Measurements from ENCODE around the gene TMEM106A.
A peak's percentile ranks its signal among the peaks of the same experiment; 100 is the strongest.
"Not testable (repeated sequence)": the region's sequence is repeated elsewhere in the genome, so short reads cannot be mapped to it uniquely, and the experiment has no call there.

Gene TMEM106A, protein sequence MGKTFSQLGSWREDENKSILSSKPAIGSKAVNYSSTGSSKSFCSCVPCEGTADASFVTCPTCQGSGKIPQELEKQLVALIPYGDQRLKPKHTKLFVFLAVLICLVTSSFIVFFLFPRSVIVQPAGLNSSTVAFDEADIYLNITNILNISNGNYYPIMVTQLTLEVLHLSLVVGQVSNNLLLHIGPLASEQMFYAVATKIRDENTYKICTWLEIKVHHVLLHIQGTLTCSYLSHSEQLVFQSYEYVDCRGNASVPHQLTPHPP

DNA sequence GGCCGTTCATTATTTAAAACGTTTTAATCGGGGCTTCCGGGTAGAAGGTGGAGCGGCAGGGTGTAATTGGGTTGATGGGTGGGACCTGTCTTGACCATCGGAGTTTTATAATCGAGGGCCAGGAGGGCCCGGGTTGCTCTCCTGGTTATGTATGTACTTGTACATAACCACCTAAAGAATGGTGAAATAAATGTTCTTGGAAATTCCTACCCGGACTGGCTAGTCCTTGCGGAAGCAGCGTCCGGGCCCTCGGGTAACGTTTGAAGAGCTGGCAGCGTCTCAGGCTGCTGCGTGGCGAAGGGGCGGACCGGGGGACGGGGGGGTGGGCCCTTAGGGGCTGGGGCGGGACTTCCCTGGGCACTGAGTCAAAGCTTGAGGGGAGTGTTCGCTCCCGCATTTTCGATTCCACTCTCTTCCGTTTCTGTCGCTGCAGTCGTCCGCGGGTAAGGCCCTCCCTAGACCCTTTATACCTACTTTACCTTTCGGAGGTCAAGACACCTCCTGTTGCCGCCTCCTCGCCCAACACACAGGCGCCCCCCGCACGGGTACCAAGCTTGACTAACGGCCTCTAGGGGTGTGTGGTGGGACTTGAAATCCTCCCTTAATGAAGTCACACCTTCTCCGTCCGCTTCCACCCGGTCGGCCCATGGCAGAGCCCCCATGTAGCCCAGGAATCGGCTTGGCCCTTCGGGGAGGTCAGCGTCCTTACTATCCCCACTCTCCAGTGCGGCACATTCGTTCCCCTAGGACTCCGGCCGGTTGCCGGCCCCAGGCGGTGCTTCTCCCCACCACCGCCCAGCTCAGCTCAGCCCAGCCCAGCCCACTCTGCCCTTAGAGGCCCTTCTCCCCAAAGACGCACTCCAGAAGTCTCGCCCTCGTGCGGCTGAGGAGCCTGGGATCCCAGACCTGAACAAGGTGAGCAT, at the start of gene TMEM106A:
TSS of gene TMEM106A (plus strand) at position 396 of the 923 bp plus-strand sequence. CDS start 1,167 bp downstream, outside the sequence.
- DNase-seq, result peak; percentile 67

DNA sequence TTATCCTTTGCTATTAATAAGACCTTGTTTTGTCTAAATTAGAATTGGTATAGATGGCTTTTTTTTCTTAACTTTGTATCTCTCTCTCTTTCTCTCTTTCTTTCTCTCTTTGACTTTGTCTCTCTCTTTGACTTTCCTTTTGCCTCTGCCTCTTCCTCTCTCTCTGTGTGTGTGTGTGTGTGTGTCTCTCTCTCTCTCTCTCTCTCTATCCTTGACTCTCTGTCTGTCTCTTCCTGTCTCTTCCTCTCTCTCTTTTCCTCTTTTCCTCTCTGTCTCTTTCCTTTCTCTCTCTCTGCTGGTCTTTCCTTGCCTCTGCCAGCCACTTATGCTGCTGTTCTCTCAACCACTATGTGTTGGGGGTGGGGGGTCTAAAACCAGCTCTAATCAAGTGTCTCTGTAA, 45.7 kb upstream of the TMEM106A start:
- DNase-seq, result not testable (repeated sequence)

DNA sequence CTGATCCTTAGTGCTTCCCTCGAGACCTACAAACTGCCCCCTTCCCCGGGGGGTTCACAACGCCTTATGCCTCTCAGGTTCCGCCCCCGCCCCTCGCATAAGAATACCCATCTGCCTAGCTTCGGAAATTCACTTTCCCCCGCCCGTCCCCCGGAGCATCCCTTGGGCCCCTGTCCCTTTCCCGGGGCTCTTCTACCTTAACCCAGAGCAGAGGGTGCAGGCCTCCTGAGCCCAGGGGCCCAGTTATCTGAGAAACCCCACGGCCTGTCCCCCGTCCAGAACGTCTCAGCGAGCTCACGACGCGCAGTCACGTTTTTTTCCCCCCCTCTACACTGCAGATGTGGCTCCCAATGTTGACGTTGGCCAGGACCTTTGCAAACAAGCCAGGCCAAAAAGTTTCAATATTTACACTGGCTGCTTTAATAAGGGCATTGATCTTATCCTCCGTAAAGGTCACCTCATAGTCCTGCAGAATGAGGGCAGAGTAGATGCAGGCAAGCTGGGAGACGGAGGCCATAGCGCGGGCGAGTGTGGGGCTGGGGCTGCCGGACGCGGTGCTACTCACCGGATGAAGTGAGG, 42.0 kb upstream of the TMEM106A start:
- no peak for DNase-seq

DNA sequence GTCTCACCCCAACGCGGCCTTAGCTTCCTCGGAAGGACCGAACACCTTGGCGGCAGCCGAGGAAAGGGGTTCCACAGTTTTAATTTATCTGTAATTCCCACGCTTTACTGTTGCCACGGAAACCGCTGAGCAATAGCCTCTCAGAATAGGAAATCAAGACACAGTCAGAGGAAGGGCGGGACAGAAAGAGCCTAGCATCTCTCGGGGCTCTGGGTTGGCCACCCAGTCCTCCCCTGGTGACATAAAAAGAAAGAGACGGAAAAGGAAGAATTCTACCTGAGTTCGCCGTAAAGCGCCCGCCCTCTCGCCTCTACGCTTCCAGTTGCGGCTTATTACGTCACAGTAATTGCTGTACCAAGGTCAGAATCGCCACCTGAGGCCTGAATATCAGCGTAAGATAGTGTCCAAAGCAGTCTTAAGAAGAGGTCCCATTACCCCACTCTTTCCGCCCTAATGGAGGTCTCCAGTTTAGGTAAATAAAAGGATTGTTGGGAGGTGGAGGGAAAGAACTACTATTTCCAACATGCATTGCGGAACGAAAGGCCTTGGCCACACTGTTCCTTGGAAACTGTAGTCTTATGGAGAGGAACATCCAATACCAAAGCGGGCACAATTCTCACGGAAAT, 41.4 kb upstream of the TMEM106A start:
- peak; percentile 65 for DNase-seq

DNA sequence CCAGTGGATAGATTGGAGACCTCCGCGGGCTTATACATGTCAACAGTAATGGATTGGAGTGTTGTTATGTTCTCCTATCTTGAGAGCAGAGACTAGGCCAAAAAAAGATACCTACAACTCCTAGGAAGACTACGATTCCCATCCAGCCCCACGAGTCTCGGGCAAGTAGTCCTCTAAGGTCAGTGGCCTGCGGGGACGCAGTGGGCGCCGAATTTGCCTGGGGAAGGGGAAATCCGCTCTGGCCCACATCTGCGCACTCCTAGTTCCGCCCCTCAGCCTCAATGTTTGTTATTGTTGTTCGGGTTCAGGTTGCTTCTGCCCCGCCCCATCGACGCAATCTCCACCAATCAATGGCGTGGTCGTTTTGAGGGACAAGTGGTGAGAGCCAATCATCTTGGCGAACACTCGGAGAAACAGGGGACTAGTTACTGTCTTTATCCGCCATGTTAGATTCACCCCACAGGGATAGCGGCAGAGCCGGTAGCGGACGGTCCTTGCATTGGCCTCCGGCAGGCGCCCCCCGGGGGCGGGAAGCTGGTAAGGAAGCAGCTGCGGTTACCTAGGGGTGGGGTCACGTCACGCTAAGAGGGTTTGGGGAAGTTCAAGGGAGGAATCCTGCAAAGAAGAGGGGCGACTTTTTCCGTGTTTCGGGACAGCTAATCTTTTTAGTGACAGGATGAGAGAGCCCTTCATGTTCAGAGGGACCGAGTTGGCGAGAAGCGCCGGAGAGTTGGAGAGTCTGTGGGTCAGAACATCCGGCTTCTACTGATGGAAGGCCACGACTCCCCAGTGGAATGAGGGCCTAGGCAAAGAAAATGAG, 40.7 kb upstream of the TMEM106A start, which contains the start of gene NBR1:
TSS of gene NBR1 (plus strand) at position 449 of the 820 bp plus-strand sequence. CDS start 4,586 bp downstream, outside the sequence.
- DNase-seq, result peak; percentile 45

DNA sequence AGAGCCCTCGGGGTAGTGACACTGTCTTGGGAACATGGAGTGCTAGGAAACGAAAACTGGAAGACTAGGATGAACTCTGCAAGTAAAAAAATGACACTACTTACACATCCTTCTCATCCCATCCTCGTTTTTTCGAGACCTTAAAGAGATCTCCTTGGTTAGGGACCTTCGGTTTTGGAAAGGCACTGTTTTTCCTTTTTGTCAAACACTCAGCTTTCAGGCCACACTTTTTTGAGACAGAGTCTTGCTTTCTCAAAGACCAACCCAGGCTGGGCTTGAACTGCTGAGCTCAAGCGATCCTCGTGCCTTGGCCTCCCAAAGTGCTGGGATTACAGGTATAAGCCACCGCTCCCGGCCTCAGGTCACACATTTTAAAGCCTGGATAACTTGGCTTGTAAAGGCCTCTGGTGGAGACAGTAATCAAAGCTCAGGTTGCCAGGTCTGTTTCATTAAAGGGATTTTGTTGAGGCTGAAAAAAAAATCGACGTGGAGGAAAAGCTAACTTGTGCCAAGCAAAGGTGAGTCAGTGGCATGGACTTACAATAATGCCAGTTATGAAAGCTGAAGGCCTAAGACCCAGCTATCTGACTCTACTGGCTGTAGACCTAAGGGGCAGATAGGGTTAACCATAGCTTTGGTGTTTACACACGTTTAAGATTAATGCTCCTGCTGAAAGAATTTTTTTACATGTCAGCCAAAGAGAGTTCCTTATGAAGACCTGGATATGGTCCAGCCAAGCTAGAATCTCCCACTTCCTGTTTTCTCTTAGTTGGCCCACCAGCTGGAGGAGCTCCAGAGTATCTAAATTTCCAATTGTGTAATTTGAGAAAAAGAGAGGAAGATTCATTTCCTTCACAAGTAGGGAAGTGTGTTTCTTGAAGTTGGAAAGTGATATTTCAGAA, 39.8 kb upstream of the TMEM106A start:
- no peak for DNase-seq

DNA sequence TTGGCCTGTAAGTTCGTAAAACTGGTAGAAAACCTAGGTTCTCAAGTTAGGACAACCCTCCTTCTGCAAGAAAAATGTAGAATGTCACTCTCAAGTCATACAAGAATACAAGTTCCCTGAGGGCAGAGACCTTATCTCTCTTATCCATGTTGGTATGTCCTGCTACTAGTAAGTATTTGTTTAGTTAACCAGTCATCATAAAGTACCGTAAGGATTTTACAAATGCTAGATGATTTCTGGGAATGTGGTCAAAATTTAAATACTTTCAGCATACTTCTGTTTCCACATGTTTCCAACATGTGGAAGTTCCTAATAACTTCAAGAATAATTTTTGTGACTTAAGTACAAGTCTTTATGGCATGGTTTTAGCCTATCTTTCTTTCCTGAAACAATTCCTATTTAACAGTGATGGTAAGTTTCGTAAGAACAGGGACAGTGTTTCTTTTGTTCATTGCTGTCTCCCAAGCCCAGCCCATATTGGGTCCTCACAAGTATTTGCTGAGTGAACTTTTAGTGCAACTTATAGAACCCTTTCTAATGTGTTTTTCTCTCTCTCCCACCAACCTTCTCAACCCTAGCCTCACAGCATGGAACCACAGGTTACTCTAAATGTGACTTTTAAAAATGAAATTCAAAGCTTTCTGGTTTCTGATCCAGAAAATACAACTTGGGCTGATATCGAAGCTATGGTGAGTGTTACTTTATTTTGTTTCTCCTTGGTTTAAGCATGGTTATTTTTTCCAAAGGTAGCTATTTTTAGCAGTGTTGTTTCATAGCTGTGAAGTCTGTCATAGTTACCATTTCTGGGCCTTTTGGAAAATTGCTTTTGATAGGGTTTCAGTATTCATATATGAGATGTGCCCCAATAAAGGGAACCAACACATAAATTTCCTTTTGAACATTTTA, 36.2 kb upstream of the TMEM106A start:
- DNase-seq, result no peak

DNA sequence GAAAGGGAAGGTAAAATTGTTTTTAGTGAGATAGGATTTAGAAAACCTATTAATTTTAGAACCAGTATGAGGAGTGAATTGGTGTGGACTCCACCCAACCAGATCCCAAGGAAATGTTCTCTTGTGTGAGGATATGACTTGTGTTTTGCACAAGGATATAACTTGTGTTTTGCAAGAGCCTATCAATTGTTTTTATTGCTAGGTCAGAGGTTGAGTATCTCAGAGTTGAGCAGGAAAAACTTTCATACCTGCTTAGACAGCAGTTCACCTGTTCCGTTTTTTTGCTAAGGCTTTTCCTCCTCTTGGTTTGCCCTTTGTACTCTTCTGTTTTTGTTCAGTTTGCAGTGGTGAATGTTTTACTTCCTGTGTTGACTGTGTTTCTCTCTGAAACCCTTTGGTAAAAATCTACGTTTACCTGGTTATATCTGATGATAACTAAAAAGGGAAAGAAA, 35.5 kb upstream of the TMEM106A start:
- no peak for DNase-seq

DNA sequence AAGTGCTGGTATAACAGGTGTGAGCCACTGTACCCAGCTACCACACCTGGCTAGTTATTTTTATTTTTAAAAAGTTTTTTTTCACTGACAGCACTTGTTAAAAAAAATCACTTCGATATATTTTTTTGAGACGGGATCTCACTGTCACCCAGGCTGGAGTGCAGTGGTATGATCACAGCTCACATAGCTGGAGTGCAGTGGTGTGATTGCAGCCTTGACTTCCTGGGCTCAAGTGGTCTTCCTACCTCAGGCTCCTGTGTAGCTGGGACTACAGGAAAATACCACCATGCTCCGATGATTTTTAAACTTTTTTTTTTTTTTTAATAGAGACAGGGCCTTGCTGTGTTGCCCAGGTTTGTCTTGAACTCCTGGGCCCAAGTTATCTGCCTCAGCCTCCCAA, 27.8 kb upstream of the TMEM106A start:
- no peak for DNase-seq

DNA sequence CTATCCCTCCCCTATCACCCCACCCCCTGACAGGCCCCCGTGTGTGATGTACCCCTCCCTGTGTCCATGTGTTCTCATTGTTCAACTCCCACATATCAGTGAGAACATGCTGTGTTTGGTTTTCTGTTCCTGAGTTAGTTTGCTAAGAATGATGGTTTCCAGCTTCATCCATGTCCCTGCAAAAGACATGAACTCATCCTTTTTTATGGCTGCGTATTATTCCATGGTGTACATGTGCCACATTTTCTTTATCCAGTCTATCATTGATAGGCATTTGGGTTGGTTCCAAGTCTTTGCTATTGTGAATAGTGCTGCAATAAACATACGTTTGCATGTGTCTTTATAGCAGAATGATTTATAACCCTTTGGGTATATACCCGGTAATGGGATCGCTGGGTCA, 25.0 kb upstream of the TMEM106A start:
- DNase-seq, result not testable (repeated sequence)

DNA sequence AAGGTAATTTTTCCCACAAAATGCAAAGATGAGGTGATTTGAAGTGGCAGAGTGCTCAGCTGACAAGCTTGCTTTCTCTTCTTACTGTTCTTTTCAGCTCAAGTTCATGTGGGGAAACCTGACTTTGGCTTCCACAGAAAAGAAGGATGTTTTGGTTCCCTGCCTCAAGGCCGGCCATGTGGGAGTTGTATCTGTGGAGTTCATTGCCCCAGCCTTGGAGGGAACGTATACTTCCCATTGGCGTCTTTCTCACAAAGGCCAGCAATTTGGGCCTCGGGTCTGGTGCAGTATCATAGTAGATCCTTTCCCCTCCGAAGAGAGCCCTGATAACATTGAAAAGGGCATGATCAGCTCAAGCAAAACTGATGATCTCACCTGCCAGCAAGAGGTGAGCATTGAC, 18.4 kb upstream of the TMEM106A start:
- DNase-seq, result no peak

DNA sequence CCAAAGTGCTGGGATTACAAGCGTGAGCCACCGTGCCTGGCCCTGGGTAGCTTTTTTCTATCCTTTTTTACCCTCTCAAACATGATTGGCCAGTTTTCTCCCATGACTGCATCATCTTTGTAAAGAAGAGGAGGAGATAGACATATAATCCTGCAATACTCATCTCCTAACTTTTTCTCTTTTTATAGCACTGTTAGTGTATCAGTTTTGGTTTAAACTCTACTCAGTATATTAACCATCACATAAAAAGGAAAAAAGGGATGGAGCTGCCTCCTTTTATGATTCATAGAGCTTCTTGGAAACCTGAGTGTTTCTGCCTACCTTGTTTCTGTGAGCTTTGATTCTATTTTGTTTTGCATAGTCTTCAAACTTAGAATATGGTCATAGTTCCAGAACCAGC, 12.0 kb upstream of the TMEM106A start:
- DNase-seq, result no peak

DNA sequence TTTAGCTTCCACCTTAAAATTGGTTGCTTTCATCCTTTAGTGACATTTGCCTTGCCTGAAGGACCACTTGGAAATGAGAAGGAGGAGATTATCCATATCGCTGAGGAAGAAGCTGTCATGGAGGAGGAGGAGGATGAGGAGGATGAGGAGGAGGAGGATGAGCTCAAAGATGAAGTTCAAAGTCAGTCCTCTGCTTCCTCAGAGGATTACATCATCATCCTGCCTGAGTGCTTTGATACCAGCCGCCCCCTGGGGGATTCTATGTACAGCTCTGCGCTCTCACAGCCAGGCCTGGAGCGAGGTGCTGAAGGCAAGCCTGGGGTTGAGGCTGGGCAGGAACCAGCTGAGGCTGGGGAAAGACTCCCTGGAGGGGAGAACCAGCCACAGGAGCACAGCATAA, 11.5 kb upstream of the TMEM106A start:
- DNase-seq, result no peak

DNA sequence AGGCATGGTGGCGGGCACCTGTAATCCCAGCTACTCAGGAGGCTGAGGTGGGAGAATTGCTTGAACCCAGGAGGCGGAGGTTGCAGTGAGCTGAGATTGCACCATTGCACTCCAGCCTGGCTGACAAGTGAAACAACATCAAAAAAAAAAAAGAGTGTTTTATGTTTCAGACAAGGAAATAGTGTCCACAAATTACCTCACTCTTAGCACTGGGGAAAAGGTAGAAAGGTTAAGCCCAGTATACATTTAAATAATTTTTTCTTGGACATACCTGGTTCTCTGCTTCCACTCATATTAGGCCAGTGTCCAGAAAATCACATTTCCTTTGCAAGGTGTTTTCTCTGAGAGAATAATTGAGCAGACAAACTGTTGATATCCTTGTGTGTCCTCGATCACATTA, 8.7 kb upstream of the TMEM106A start:
- not testable (repeated sequence) for DNase-seq

DNA sequence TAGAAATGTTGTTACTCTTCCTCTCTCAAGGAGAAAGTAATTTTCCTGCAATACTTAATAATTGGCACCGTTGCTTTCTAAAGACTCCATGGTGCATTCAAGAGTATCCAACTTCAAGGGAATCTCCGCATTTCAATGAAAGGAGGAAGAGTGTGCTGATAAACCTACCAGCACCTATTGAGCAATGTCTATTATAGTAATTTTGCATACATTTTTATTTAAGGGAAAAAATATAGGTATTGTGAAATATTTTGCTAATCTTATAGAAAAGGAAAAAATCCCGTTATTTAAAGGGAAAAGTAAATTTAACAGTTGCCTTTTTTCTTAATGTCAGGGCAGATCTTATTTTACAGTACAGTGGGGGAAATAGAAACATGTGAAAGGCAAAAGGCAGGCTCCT, 1.1 kb upstream of the TMEM106A start:
- no peak for DNase-seq

DNA sequence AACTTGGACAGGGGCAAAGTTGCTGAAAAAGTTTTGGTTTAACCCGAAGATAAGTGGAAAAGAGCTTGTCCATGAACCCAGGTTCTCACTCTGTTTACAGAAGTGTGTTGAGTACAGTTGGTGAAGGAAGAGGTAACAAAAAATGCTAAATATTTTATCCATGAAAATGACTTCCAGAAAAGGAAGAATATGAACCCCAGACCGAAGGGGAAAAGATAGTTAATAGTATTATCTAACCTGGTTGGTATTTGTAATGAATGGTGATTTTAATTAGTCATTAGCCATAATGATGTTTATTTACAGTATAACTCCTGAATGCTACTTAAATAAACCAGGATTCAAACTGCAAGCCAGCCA, 574 bp upstream of the TMEM106A start:
- no peak for DNase-seq

DNA sequence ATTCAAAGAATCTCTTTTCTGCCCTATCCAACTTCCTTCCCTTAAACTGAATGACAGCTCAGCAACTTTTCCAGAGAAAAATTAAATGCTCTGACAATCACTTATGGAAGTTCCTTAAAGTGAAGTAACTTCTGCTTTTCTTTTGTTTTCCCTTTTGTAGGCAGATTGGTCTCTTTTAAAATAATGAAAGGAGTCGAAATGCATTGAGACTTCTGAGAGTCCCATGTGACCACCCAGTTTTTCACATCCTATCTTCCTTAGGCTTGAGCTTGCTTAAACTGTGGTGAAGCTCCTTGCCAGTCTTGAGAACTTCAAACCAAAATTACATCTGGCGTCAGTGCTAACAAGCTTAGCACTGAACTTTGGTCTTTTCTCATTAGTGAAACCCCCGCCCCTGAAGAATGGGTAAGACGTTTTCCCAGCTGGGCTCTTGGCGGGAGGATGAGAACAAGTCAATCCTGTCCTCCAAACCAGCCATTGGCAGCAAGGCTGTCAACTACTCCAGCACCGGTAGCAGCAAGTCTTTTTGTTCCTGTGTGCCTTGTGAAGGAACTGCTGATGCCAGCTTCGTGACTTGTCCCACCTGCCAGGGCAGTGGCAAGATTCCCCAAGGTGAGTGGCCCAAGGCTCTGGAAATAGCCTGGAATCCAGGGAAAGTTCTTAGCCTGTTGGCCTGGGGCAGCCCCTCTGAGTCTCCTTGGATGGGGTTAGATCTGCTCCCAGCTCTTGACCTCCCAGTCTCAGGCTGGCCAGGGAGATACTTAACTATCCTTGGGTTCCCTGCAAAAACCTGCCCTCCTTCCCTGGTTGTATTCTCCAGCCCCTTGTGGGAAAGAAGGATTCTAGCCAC, 1.2 kb downstream of the TMEM106A start:
- no peak for DNase-seq

DNA sequence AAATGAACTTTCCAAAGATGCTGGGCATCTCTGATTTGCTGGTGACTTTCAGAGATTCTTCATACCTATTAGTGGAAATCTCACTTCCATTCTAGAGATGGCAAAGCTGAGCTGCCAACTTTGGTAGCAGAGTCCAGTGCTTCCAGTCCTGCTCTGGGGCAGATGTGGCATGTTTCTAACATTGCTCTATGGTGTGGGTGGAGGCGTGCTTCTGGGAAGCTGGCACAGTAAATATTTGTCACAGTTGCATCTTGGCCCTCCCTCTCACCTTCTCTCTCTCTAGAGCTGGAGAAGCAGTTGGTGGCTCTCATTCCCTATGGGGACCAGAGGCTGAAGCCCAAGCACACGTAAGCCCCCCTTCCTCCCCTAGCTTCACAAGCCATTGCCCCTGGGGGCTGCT, 1.9 kb downstream of the TMEM106A start:
- no peak for DNase-seq

DNA sequence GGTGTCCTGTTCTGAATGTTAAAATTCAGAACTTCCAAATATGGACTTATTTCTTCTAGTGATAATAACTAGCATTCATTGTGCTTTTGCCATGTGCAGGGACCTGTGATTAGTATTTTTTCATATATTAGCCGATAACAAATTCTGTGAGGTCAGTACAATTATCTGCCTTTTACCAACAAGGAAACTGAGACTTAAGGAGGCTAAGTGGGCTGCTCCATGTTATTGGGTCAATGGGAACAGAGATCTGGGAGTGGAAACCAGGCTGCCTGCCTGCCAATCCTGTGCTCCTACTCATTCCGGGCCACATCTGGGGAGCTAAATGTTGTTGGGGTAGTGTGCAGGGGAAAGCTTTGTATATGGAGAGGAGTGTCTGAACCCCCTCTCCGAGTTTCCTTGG, 3.7 kb downstream of the TMEM106A start:
- DNase-seq, result no peak
